VCaP (cell line): ENCODE measurements around the gene SLC16A12.

Source experiments
- H3K27ac ChIP-seq: fragments of 450-650 bp; 2 replicates; pipeline ENCODE4 v1.5.1; 2017
- TF ChIP-seq, protein P1 (sequence below): fragments of 450-650 bp; conservative IDR thresholded peaks from 2 replicates; pipeline ENCODE4 v1.5.1; 2017; ENCODE audit warnings: mild to moderate bottlenecking, moderate library complexity

SLC16A12 gene

DNA sequence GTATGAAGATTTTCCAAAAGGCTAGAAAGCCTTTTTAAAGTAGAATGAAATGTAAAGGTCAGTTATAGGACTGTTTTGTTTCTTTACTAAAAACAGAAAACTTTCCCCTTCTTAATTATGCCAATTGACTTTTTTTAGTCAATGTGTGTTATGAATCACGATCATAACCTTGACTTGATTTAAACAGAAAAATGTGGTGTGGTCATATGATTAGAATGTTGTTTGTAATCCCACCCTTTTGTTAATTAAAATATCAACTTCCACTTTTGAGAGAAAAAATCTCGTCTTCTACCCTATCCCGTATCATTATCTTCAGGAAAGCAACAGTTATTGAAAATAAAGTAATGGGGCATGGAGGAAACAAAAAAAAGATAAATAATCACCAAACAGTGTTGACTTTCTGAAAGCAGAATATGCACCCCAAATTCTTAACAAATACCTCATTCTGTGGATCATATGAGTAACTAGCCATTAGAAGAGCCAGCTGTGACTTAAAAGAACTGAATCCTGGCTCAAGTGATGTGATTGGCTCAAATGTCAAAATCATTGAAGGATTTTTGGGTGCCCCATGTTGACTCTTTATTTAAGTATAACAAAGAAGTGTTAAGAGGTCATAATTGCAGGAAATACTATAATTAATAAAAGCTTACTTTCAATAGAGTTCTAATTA is 32.3 kb upstream of the SLC16A12 start:
- TF ChIP-seq, protein P1, sequence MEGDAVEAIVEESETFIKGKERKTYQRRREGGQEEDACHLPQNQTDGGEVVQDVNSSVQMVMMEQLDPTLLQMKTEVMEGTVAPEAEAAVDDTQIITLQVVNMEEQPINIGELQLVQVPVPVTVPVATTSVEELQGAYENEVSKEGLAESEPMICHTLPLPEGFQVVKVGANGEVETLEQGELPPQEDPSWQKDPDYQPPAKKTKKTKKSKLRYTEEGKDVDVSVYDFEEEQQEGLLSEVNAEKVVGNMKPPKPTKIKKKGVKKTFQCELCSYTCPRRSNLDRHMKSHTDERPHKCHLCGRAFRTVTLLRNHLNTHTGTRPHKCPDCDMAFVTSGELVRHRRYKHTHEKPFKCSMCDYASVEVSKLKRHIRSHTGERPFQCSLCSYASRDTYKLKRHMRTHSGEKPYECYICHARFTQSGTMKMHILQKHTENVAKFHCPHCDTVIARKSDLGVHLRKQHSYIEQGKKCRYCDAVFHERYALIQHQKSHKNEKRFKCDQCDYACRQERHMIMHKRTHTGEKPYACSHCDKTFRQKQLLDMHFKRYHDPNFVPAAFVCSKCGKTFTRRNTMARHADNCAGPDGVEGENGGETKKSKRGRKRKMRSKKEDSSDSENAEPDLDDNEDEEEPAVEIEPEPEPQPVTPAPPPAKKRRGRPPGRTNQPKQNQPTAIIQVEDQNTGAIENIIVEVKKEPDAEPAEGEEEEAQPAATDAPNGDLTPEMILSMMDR: no peak
- no peak overlapping the region for H3K27ac ChIP-seq

DNA sequence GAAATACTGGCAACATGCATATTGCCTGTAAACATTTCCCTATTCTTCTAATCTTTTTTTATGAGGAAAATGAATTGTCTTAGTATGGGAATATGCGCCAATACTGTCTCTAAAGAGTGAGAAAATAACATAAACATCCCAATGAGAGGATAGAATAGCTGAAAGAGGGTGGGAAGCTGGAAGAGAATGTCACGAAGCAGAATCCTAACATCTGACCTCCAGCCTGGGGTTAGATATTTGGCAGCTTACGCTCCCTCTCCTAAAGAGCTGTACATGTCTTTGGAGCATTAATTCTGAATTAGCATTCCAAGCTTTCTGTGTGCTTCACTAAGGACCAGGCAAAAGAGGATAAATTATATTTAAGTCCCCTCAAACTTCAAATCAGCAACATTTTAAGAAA is 31.6 kb upstream of the SLC16A12 start:
- TF ChIP-seq, protein P1: no peak
- no peak overlapping the region for H3K27ac ChIP-seq

DNA sequence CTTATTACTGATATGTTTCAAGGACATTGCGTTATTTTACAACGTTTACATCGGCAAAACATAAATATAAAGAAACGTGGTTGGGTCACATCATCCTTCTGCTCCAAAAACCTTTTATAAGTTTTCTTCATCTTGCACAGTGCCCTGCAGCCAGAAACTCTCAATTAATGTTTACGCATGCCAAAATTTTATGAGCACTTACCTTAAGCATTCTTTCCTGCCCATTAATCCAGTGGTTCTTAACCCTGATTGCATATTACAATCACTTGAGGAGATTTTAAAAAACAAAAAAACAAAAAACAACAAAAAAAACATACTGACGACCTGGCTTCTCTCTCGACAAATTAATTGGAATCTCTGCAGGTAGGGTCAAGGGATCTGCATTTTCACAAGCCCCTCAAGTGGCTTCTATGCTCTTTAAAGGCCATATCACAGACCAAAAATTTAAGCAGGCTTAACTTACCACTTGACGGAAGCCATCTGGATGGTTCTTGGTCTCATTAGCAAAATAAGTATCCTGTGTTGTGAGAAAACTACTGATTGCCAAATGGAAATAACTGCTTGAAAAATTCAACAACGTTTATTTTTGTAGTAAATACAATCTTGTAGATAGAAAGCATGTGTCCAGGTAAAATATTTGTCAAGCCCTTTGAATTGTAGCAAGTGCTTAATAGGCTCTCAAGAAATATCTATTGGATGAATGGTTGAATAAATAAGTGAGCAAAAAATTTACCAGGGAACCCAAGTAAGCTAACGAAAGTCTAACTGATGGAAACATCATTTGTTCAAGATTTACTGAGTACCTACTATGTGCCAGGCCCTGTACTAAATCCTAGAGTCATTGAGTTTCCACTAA is 30.9 kb upstream of the SLC16A12 start:
- TF ChIP-seq, protein P1: no peak
- no peak overlapping the region for H3K27ac ChIP-seq

DNA sequence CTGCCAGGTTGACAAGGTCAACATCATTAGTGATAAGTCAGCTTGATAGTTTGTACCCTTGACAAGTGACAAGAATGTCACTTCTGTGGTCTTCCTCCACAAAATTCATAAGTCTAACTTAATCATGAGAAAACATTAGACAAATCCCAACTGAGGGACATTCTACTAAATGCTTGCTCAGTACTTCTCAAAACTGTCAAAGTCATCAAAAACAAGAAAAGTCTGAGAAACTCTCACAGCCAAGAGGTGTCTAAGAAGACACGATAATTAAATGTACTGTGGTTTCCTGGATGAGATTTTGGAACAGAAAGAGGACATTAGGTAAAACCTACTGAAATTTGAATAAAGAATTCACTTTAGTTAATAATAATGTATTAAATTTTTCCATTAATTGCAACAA is 29.8 kb upstream of the SLC16A12 start:
- no peak overlapping the region for H3K27ac ChIP-seq
- TF ChIP-seq, protein P1: no peak

DNA sequence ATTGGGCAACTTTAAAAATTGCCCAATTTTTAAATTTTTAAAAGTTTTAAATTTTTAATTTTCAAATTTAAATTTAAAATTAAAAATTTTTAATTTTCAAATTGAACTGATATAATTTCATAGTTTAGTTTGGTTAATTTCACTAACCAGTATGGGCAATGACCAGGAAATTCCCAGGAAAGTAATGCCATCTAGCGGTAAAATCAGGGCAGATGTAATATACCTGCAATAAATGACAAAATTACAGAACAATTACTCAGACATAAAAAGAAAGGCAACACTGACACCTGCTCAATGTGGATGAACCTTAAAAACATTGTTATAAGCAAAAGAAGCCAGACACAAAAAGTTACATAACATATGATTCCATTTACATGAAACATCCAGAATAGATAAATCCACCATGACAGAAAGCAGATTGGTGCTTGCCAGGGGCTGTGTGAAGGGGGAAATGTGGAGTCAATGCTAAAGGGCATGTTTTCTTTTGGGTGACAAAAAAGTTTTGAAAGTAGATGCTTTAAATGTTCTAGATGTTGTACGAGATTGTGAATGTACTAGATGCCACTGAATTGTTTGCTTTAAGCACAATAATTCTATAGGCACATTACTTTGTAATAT is 28.6 kb upstream of the SLC16A12 start:
- H3K27ac ChIP-seq: no peak overlapping the region
- TF ChIP-seq, protein P1: peak; percentile 83

DNA sequence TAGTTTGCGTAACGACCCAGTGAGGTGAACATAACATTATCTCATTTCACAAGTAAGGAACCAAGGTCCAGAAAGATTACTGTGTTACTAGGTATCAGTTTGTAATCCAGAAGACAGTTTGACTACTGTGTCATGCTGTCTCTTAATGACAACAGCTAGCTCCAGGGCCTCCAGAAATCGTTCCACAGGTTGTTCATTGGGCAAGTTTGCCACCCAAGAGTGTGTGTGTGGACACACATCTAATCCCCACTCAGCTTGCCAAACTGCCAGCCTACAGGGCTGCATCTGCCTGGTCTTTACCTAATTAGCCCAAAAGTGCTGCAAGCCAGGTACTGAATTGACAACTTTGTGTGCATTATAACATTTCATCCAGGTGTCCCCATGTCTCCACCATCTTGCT is 27.9 kb upstream of the SLC16A12 start:
- TF ChIP-seq, protein P1: no peak
- no peak overlapping the region for H3K27ac ChIP-seq

DNA sequence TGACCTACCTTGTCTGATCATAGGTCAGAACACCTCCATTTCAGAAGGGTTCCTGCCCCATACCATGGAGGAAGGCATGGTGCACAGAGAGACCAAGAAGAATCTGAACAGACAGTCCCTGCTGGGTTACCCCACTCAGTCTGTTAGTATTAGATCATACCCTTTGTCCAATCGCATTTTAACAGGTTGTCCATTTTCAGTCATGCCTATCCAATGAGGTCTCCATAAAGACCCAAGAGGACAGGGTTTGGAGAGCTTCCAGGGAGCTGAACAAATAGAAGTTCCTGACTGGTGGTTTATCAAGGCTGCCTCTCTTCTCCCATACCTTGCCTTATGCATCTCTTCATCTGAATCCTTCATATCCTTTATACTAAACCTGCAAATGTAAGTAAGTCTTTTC is 21.2 kb upstream of the SLC16A12 start:
- TF ChIP-seq, protein P1: no peak

More for the DNA sequence above, 21.2 kb upstream of the SLC16A12 start:
- H3K27ac ChIP-seq: no peak overlapping the region
